Vagina (tissue), 2 donors: Measurements from ENCODE around the gene SVOP. TPM values are rescaled to one million over a fixed set of nuclear protein-coding genes. Genes with fewer than 3 reads are reported as not detected.
"Not testable (repeated sequence)": the region's sequence is repeated elsewhere in the genome, so short reads cannot be mapped to it uniquely, and the experiment has no call there.

Source experiments
- DNase-seq, 2 donors: peaks; one replicate each; pipeline ENCODE4 v3.0.0-alpha.2; 2017; ENCODE audit errors: extremely low spot score in 2 of 2
- H3K27ac ChIP-seq: fragments of 200-600 bp; sonication (generic); one replicate; pipeline ENCODE4 v1.5.1; 2019
- H3K27me3 ChIP-seq: fragments of 200-600 bp; sonication (generic); one replicate; pipeline ENCODE4 v1.5.1; 2019
- H3K36me3 ChIP-seq, 2 donors: fragments of 200-600 bp; sonication (generic); one replicate each; pipeline ENCODE4 v1.5.1; 2017 to 2019
- H3K4me1 ChIP-seq: fragments of 200-600 bp; sonication (generic); one replicate; pipeline ENCODE4 v1.5.1; 2019
- H3K4me3 ChIP-seq, 2 donors: fragments of 200-600 bp; sonication (generic); 1 replicate in 1 of 2; 2 replicates in 1 of 2; pipeline ENCODE4 v1.5.1; 2016 to 2019
- H3K9me3 ChIP-seq: fragments of 200-600 bp; sonication (generic); one replicate; pipeline ENCODE4 v1.5.1; 2019
- CTCF ChIP-seq, 3 experiments: fragments of 450-650 bp in 2 of 3; fragments of 200-600 bp in 1 of 3; sonication (generic) in 1 of 3; IDR thresholded peaks; one replicate each; pipeline ENCODE4 v1.5.1; 2017 to 2019; ENCODE audit warnings: antibody characterized with exemption in 3 of 3, mild to moderate bottlenecking in 2 of 3, moderate library complexity in 2 of 3
- POLR2A ChIP-seq, 2 donors: fragments of 450-650 bp; IDR thresholded peaks; one replicate each; pipeline ENCODE4 v1.6.1; 2017; ENCODE audit warnings: antibody characterized with exemption in 2 of 2, mild to moderate bottlenecking in 2 of 2, moderate library complexity in 2 of 2
- POLR2AphosphoS5 ChIP-seq, 2 donors: sonication (generic); formaldehyde crosslinking; IDR thresholded peaks; one replicate each; pipeline ENCODE4 v1.9.0; 2017; ENCODE audit warnings: antibody characterized with exemption in 2 of 2, mild to moderate bottlenecking in 2 of 2, low read depth in 1 of 2; ENCODE audit not compliant: insufficient read depth in 1 of 2
- intact Hi-C: fragments of 100-400 bp; cut with DNase I; formaldehyde crosslinking; loops from one replicate; pipeline ENCODE4 v1.15.1; 2023
- total RNA-seq: library from RNA; depleted of rRNA; stranded (reverse); fragments of >200 nt; gene quantifications from one replicate; pipeline ENCODE4 v1.2.3, GENCODE V29; 2016

Gene SVOP
- total RNA-seq, 1 donor from 2014 or later = under 0.01 TPM

GRCh38 chr12:109029411-109029810 is 8.5 kb upstream of the SVOP start:
- H3K9me3 ChIP-seq = no peaks in the 10 kb centered on the region
- H3K4me1 ChIP-seq = no peaks in the 10 kb centered on the region
- TF ChIP-seq POLR2AphosphoS5 (IDR thresholded peaks at IDR 0.05; ENCODE audit: insufficient read depth in 1 of 2, low read depth in 1 of 2) (no peak), POLR2A (IDR thresholded peaks at IDR 0.05) (no peak), CTCF (IDR thresholded peaks at IDR 0.05) (no peak)
- H3K36me3 ChIP-seq = no peaks in the 10 kb centered on the region
- no peak overlapping the region for H3K4me3 ChIP-seq
- no peaks in the 10 kb centered on the region for H3K27me3 ChIP-seq
- peak in 1 of 2 donors; percentile 13 for DNase-seq
- intact Hi-C loops = no loop called here
- no peak overlapping the region for H3K27ac ChIP-seq

GRCh38 chr12:109028624-109029023 is 7.8 kb upstream of the SVOP start:
- H3K9me3 ChIP-seq, intact Hi-C loops, H3K4me1 ChIP-seq, H3K27me3 ChIP-seq, H3K27ac ChIP-seq, H3K4me3 ChIP-seq, H3K36me3 ChIP-seq: not testable (repeated sequence)
- DNase-seq = peak; percentile 6 to 14

GRCh38 chr12:109027767-109028166 is 6.9 kb upstream of the SVOP start:
- Histone ChIP-seq H3K9me3 (no peaks in the 10 kb centered on the region), H3K27ac (no peak overlapping the region), H3K27me3 (no peaks in the 10 kb centered on the region), H3K4me3 (no peak overlapping the region), H3K36me3 (no peaks in the 10 kb centered on the region), H3K4me1 (no peaks in the 10 kb centered on the region)
- DNase-seq = no peak
- intact Hi-C loops = no loop called here
- TF ChIP-seq POLR2AphosphoS5 (IDR thresholded peaks at IDR 0.05; ENCODE audit: insufficient read depth in 1 of 2, low read depth in 1 of 2) (no peak), POLR2A (IDR thresholded peaks at IDR 0.05) (no peak), CTCF (IDR thresholded peaks at IDR 0.05) (no peak)

- TF ChIP-seq CTCF (IDR thresholded peaks at IDR 0.05) (no peak), POLR2A (IDR thresholded peaks at IDR 0.05) (no peak), POLR2AphosphoS5 (IDR thresholded peaks at IDR 0.05; ENCODE audit: insufficient read depth in 1 of 2, low read depth in 1 of 2) (no peak)
- Histone ChIP-seq H3K4me3 (no peak overlapping the region), H3K36me3 (no peaks in the 10 kb centered on the region), H3K4me1 (peaks cover 5% of the 10 kb centered on the region), H3K9me3 (no peaks in the 10 kb centered on the region), H3K27ac (no peak overlapping the region), H3K27me3 (no peaks in the 10 kb centered on the region)
- intact Hi-C loops = no loop called here
- DNase-seq = peak in 1 of 2 donors; percentile 1
Measured at GRCh38 chr12:109020146-109020795, 597 bp downstream of the SVOP start.

- intact Hi-C loops = no loop called here
Measured at GRCh38 chr12:109018296-109018695, 2.6 kb downstream of the SVOP start.

More at GRCh38 chr12:109018296-109018695, 2.6 kb downstream of the SVOP start:
- Histone ChIP-seq H3K27ac (no peak overlapping the region), H3K9me3 (no peaks in the 10 kb centered on the region), H3K4me3 (no peak overlapping the region), H3K36me3 (no peaks in the 10 kb centered on the region), H3K4me1 (peaks cover 5% of the 10 kb centered on the region), H3K27me3 (no peaks in the 10 kb centered on the region)
- TF ChIP-seq CTCF (IDR thresholded peaks at IDR 0.05) (no peak), POLR2A (IDR thresholded peaks at IDR 0.05) (no peak)
- DNase-seq = peak; percentile 5 to 12
